PFSK-1 (cell line): Measurements from ENCODE around the gene CCT6B.

Experiments
- FOXP2 ChIP-seq: optimal IDR thresholded peaks from 2 replicates; pipeline ENCODE3; 2011; ENCODE audit warnings: borderline replicate concordance, control low read depth, inconsistent platforms; ENCODE audit not compliant: insufficient read depth; ENCODE audit errors: extremely low read length, extremely low read depth
- POLR2AphosphoS5 ChIP-seq: IDR thresholded peaks from 2 replicates; pipeline ENCODE4 v1.6.1; 2012; ENCODE audit warnings: low read depth, mild to moderate bottlenecking, control low read depth, low read length, moderate library complexity
- REST ChIP-seq, 2 experiments: IDR thresholded peaks; 2 replicates each; pipeline versions ENCODE4 v1.6.1 to v1.8.0; 2011 to 2012; ENCODE audit warnings: low read depth in 2 of 2, low read length in 2 of 2, control low read depth in 1 of 2, inconsistent platforms in 1 of 2, mild to moderate bottlenecking in 1 of 2, moderate library complexity in 1 of 2; ENCODE audit not compliant: insufficient read depth in 1 of 2
- SIN3A ChIP-seq: IDR thresholded peaks from 2 replicates; pipeline ENCODE4 v1.6.1; 2012; ENCODE audit warnings: mild to moderate bottlenecking, low read length, moderate library complexity, borderline replicate concordance; ENCODE audit not compliant: insufficient read depth
- TAF1 ChIP-seq: IDR thresholded peaks from 2 replicates; pipeline ENCODE4 v1.6.1; 2012; ENCODE audit warnings: low read length, control low read depth, borderline replicate concordance; ENCODE audit not compliant: insufficient read depth

The CCT6B gene

GRCh38 chr17:34974179-34974578, 12.9 kb upstream of the CCT6B start:
- TF ChIP-seq SIN3A (no peak), FOXP2 (no peak), REST (IDR thresholded peaks at IDR 0.05; ENCODE audit: insufficient read depth in 1 of 2, low read depth in 2 of 2, low read length in 2 of 2) (no peak), POLR2AphosphoS5 (no peak), TAF1 (no peak)

DNA sequence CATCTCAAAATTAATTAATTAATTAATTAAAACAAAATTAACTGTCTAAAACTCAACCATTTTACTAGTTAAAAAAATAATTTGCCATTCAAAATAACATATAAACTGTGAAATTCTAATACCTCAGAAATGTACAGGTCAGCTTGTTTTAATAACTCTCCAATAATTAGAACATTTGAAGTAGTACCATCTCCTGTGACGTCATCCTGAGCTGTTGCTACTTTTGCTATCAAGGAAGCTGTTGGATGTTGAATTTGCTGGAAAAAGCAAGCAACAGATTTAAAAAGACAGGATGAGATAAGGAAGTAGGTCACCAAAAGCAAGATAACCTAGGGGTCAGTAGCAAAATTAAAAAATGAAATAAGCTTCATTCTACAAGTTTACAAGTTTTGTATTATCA, 2.8 kb downstream of the CCT6B start:
- TF ChIP-seq FOXP2: no peak
- TF ChIP-seq SIN3A: no peak
- TF ChIP-seq TAF1: no peak
- no peak for TF ChIP-seq POLR2AphosphoS5
- TF ChIP-seq REST (IDR thresholded peaks at IDR 0.05; ENCODE audit: insufficient read depth in 1 of 2, low read depth in 2 of 2, low read length in 2 of 2): no peak

DNA sequence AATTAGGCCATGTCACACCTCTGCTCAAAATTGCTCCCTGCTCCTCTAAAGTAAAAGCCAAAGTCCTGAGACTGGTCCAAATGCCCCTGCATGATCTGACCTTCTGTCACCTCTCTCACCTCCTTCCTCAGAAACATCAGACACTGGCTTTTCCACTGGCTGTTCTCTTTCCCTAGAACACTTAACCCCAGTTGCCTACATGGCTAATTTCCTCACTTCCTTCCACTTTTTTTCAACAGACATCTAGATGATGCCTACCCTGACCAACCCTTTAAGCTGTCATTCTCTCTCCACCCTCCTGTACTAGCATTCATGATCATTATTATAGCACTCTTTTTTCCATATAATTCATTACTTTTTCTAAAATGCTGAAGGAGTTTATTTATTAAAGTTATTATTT, 31.0 kb downstream of the CCT6B start:
- TF ChIP-seq SIN3A: no peak

GRCh38 chr17:34926661-34927060, 34.6 kb downstream of the CCT6B start:
- TF ChIP-seq REST (IDR thresholded peaks at IDR 0.05; ENCODE audit: insufficient read depth in 1 of 2, low read depth in 2 of 2, low read length in 2 of 2) (no peak), SIN3A (no peak), POLR2AphosphoS5 (no peak), FOXP2 (no peak), TAF1 (no peak)

DNA sequence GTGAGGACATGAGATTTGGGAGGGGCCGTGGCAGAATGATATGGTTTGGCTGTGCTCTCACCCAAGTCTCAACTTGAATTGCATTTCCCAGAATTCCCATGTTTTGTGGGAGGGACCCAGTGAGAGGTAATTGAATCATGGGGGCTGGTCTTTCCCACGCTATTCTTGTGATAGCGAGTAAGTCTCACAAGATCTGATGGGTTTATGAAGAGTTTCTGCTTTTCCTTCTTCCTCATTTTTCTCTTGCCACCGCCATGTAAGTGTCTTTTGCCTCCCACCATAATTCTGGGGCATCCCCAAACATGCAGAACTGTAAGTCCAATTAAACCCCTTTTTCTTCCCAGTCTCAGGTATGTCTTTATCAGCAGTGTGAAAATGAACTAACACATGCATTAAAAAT, 40.6 kb downstream of the CCT6B start:
- TF ChIP-seq TAF1 (no peak), SIN3A (no peak), FOXP2 (no peak), REST (IDR thresholded peaks at IDR 0.05; ENCODE audit: insufficient read depth in 1 of 2, low read depth in 2 of 2, low read length in 2 of 2) (no peak), POLR2AphosphoS5 (no peak)

- TF ChIP-seq POLR2AphosphoS5 (no peak), REST (IDR thresholded peaks at IDR 0.05; ENCODE audit: insufficient read depth in 1 of 2, low read depth in 2 of 2, low read length in 2 of 2) (no peak), FOXP2 (no peak), TAF1 (no peak), SIN3A (no peak)
These were observed 43.9 kb downstream of the CCT6B start for GRCh38 chr17:34917381-34917780.
